Myocyte (in vitro differentiated cells): Measurements from ENCODE around the gene PHIP. TPM values are rescaled to one million over a fixed set of nuclear protein-coding genes. Genes with fewer than 3 reads are reported as not detected.
"Not testable (repeated sequence)": the region's sequence is repeated elsewhere in the genome, so short reads cannot be mapped to it uniquely, and the experiment has no call there.

Experiments used
- DNase-seq: peaks from one replicate; pipeline ENCODE4 v3.0.0-alpha.2; 2012; ENCODE audit warnings: low read depth
- total RNA-seq: library from RNA; depleted of rRNA; stranded (reverse); fragments of >200 nt; gene quantifications from 2 replicates; pipeline ENCODE4 v1.2.3, GENCODE V29; 2014

PHIP gene
- total RNA-seq, 1 donor from 2014 or later, result 15.7 TPM

DNA sequence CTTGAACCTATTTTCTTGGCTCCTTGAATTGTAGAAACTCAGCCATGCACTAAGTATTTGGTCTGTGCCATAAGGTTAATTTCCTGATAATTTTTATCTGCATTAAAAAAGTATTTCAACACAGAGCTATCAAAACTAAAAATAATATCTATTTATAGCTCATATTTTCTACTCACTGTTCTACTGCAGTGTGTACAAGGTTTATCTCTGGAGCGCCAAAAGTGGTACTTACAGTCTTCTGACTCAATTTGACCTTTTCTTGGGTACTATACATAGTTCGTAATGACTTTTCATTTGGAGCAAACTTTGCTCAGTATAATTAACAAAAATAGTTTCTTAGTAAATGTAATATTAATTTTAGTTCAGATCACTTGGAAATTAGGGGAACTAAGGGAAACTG is 141.5 kb downstream of the PHIP start:
- DNase-seq, result no peak

DNA sequence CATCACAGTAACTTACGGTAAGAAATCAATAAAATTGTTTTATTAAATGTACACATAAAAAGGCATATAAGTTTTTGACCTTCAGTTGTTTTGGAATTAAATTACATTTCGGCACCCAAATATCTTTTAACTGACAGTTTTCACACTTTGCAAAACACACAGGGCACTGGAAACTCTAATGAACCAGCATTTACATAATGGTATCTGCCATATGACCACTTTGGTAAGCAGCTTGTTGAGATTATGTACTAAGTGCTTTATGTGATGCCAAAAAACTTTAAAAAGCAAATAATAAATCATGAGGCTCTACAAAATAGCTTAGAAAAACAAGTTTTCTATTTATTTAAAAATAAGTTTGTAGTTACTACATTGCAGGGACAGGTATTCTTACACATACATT is 142.5 kb downstream of the PHIP start:
- no peak for DNase-seq

DNA sequence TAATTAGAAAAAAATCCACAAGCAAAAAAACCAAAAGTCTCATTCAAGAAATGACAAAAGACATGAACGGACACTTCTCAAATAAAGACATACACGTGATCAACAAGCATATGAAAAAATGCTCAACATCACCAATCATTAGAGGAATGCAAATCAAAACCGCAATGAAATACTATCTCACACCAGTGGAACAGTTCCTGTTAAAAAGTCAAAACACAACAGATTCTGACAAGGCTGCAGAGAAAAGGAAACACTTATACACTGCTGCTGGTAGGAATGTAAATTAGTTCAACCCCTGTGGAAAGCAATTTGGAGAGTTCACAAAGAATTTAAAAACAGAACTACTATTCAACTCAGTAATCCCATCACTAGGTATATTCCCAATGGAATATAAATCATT is 152.7 kb downstream of the PHIP start:
- DNase-seq, result no peak

GRCh38 chr6:78921168-78921567 is 156.9 kb downstream of the PHIP start:
- DNase-seq, result not testable (repeated sequence)

GRCh38 chr6:78917788-78918187 is 160.3 kb downstream of the PHIP start:
- DNase-seq, result no peak

- no peak for DNase-seq
Observed at GRCh38 chr6:78916411-78916810, 161.6 kb downstream of the PHIP start.

- no peak for DNase-seq
Observed at GRCh38 chr6:78911218-78911940, 166.7 kb downstream of the PHIP start.

GRCh38 chr6:78910591-78911171 is 167.4 kb downstream of the PHIP start:
- peak; percentile 11 for DNase-seq

- DNase-seq, result no peak
Observed at GRCh38 chr6:78910010-78910409, 168.0 kb downstream of the PHIP start.

DNA sequence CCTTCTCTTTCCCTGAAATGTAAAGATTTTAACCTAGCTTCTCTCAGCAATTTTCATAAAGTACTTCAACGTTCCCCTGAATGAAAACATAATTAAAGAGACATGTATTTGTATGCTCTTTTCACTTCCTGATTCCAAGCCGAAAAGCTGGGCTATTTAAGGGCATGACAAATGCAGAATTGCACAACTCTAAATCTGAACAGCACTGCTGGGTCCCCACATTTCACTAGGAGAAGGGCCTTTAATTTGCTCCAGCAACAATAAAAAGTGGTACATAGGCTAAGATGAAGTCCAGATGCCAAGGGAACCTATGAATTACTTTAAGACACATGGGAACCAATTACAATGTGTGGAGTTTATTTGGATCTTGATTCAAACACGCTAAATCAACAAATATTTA is 168.7 kb downstream of the PHIP start:
- peak; percentile 35 for DNase-seq

GRCh38 chr6:78908621-78909020 is 169.4 kb downstream of the PHIP start:
- DNase-seq, result no peak

DNA sequence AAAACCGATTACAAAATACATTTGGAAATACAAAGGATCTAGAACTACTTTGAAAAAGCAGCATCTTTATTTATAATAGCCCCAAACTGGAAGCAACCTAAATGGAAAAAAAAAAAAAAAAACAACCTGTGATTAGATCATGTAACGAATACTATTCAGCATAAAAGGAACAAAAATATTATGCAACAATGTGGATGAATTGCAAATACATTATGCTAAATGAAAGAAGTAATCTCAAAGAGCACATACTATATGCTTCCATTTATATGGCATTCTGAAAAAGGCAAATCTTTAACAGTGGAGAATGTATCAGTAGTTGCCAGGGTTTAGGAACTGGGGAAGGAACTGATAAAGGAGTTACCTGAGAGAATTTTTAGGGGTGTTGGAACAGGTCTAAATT is 181.8 kb downstream of the PHIP start:
- DNase-seq, result no peak

DNA sequence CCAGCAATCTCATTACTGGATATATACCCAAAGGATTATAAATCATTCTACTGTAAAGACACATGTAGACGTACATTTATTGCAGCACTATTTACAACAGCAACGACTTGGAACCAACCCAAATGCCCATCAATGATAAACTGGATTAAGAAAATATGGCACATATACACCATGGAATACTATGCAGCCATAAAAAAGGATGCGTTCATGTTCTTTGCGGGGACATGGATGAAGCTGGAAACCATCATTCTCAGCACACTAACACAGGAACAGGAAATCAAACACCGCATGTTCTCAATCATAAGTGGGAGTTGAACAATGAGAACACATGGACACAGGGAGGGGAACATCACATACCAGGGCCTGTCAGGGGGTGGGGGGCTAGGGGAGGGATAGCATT is 188.2 kb downstream of the PHIP start:
- not testable (repeated sequence) for DNase-seq

Other genes with a start within 250 kb of the PHIP start
- gene IRAK1BP1, start 210.7 kb downstream of the PHIP start, total RNA-seq, result 2.9 and 3.4 TPM in 2 replicates
- 58.1 and 67.4 TPM in 2 replicates for gene HMGN3, start 156.4 kb upstream of the PHIP start, total RNA-seq